IMR-90 (cell line): Measurements from ENCODE around the gene GINS3. TPM values are rescaled to one million over a fixed set of nuclear protein-coding genes. Genes with fewer than 3 reads are reported as not detected.

Experiments used
- ATAC-seq: fragments of 200-7000 bp; cut with Tn5 transposase; 2 replicates; pipeline ENCODE4 v1.9.1; 2020; ENCODE audit warnings: low read depth, mild to moderate bottlenecking, moderate library complexity
- BruUV-seq: library from RNA; stranded (reverse); fragments of 400-500 nt; replicated peaks from 2 replicates; lab custom pipeline; 2021; lab: Mats Ljungman, UMichigan
- CTCF ChIA-PET: fragments of 300-600 bp; formaldehyde crosslinking; extraction: SDS; loops from one replicate; lab custom pipeline; 2021; ENCODE audit warnings: antibody characterized with exemption; lab: Yijun Ruan, JAX
- POLR2A ChIA-PET: fragments of 300-600 bp; sonication (Branson Sonifier 250); formaldehyde crosslinking; loops from one replicate; lab custom pipeline; 2022; ENCODE audit warnings: antibody characterized with exemption; ENCODE audit not compliant: unreplicated experiment; lab: Charles Lee
- DNase-seq: peaks from one replicate; pipeline ENCODE4 v3.0.0; 2013
- H2AFZ ChIP-seq: replicated peaks from 2 replicates; pipeline ENCODE3; 2013; ENCODE audit warnings: low read length, mild to moderate bottlenecking; ENCODE audit not compliant: poor library complexity
- H2AK5ac ChIP-seq: 2 replicates; pipeline ENCODE4 v1.6.1; 2013; ENCODE audit warnings: low read depth, low read length, inconsistent platforms
- H2AK9ac ChIP-seq: replicated peaks from 2 replicates; pipeline ENCODE3; 2013; ENCODE audit warnings: mild to moderate bottlenecking, low read depth, low read length, moderate library complexity; ENCODE audit not compliant: poor library complexity
- H2BK120ac ChIP-seq: 2 replicates; pipeline ENCODE4 v1.6.1; 2013; ENCODE audit warnings: low read depth, low read length, inconsistent platforms
- H2BK15ac ChIP-seq: 3 replicates; pipeline ENCODE4 v1.6.1; 2013; ENCODE audit warnings: low read depth, low read length, inconsistent platforms
- H2BK20ac ChIP-seq: 2 replicates; pipeline ENCODE4 v1.6.1; 2013; ENCODE audit warnings: low read depth, mild to moderate bottlenecking, inconsistent platforms, low read length, moderate library complexity
- H2BK5ac ChIP-seq: 2 replicates; pipeline ENCODE4 v1.6.1; 2013; ENCODE audit warnings: mild to moderate bottlenecking, low read depth, low read length, inconsistent platforms; ENCODE audit not compliant: poor library complexity, severe bottlenecking
- H3K14ac ChIP-seq: replicated peaks from 2 replicates; pipeline ENCODE4 v1.6.1; 2013; ENCODE audit warnings: low read depth, low read length, inconsistent platforms
- H3K18ac ChIP-seq: 2 replicates; pipeline ENCODE4 v1.6.1; 2013; ENCODE audit warnings: low read depth, low read length, control low read depth
- H3K23ac ChIP-seq: 2 replicates; pipeline ENCODE4 v1.6.1; 2013; ENCODE audit warnings: low read depth, low read length, inconsistent platforms
- H3K27ac ChIP-seq: 2 replicates; pipeline ENCODE4 v1.5.1; 2013; ENCODE audit warnings: mild to moderate bottlenecking, control low read depth, low read length; ENCODE audit not compliant: insufficient read depth
- H3K27me3 ChIP-seq: 2 replicates; pipeline ENCODE4 v1.6.1; 2013; ENCODE audit warnings: low read length; ENCODE audit not compliant: control insufficient read depth, insufficient read depth
- H3K36me3 ChIP-seq: 2 replicates; pipeline ENCODE4 v1.6.1; 2013; ENCODE audit warnings: low read length, mixed read lengths; ENCODE audit not compliant: control insufficient read depth, insufficient read depth
- H3K4ac ChIP-seq: 2 replicates; pipeline ENCODE4 v1.6.1; 2013; ENCODE audit warnings: low read depth, low read length, inconsistent platforms
- H3K4me1 ChIP-seq: 2 replicates; pipeline ENCODE4 v1.6.1; 2013; ENCODE audit warnings: low read length, mixed read lengths; ENCODE audit not compliant: control insufficient read depth, insufficient read depth
- H3K4me2 ChIP-seq: 2 replicates; pipeline ENCODE4 v1.6.1; 2013; ENCODE audit warnings: low read depth, mild to moderate bottlenecking, control low read depth, low read length, moderate library complexity
- H3K4me3 ChIP-seq: 2 replicates; pipeline ENCODE4 v1.5.1; 2013; ENCODE audit warnings: low read depth, mild to moderate bottlenecking, control low read depth, low read length, moderate library complexity; ENCODE audit not compliant: insufficient read depth
- H3K56ac ChIP-seq: 2 replicates; pipeline ENCODE4 v1.6.1; 2013; ENCODE audit warnings: low read length, inconsistent platforms; ENCODE audit not compliant: insufficient read depth; ENCODE audit errors: extremely low read depth
- H3K79me1 ChIP-seq, 2 experiments: 2 replicates each; pipeline ENCODE4 v1.6.1; 2013; ENCODE audit warnings: low read length in 2 of 2, inconsistent platforms in 1 of 2, low read depth in 1 of 2
- H3K9ac ChIP-seq: 2 replicates; pipeline ENCODE4 v1.6.1; 2013; ENCODE audit warnings: low read depth, low read length, control low read depth
- H3K9me1 ChIP-seq: 2 replicates; pipeline ENCODE4 v1.6.1; 2013; ENCODE audit warnings: low read length, inconsistent platforms; ENCODE audit not compliant: insufficient read depth
- H3K9me3 ChIP-seq: 2 replicates; pipeline ENCODE4 v1.6.1; 2013; ENCODE audit warnings: low read length; ENCODE audit not compliant: control insufficient read depth, insufficient read depth
- H4K20me1 ChIP-seq: 2 replicates; pipeline ENCODE4 v1.6.1; 2013; ENCODE audit warnings: low read length, inconsistent platforms; ENCODE audit not compliant: insufficient read depth
- H4K5ac ChIP-seq: 2 replicates; pipeline ENCODE4 v1.6.1; 2013; ENCODE audit warnings: mild to moderate bottlenecking, low read depth, low read length, control low read depth
- H4K8ac ChIP-seq, 2 experiments: 2 replicates each; pipeline ENCODE4 v1.6.1; 2013; ENCODE audit warnings: low read depth in 2 of 2, low read length in 2 of 2, control low read depth in 1 of 2, inconsistent platforms in 1 of 2
- H4K91ac ChIP-seq: 2 replicates; pipeline ENCODE4 v1.6.1; 2013; ENCODE audit warnings: low read depth, low read length, inconsistent platforms; ENCODE audit not compliant: insufficient read depth
- CEBPB ChIP-seq: IDR thresholded peaks from 2 replicates; pipeline ENCODE4 v1.6.1; 2012; ENCODE audit warnings: low read depth, low read length, improper control_type of control experiment
- CTCF ChIP-seq: conservative IDR thresholded peaks from 2 replicates; pipeline ENCODE4 v1.5.1; 2012; ENCODE audit warnings: mild to moderate bottlenecking, low read depth, low read length, improper control_type of control experiment
- MAFK ChIP-seq: IDR thresholded peaks from 2 replicates; pipeline ENCODE4 v1.6.1; 2012; ENCODE audit warnings: low read depth, low read length, improper control_type of control experiment
- POLR2A ChIP-seq: IDR thresholded peaks from 2 replicates; pipeline ENCODE4 v1.6.1; 2012; ENCODE audit warnings: mild to moderate bottlenecking, low read depth, low read length
- RCOR1 ChIP-seq: IDR thresholded peaks from 2 replicates; pipeline ENCODE4 v1.6.1; 2012; ENCODE audit warnings: mild to moderate bottlenecking, low read length, improper control_type of control experiment; ENCODE audit not compliant: insufficient replicate concordance
- RFX5 ChIP-seq: IDR thresholded peaks from 2 replicates; pipeline ENCODE4 v1.8.0; 2012; ENCODE audit warnings: low read depth, mild to moderate bottlenecking, low read length, moderate library complexity
- WGBS, 2 experiments: methylation state at CpG; one replicate each; pipeline versions ENCODE4 v1.1.5 to v1.1.7; 2013; ENCODE audit warnings: missing lambda C conversion rate in 2 of 2; ENCODE audit not compliant: insufficient read length in 1 of 2; ENCODE audit errors: extremely low coverage in 2 of 2; 5-methylcytosine and 5-hydroxymethylcytosine counted together
- dilution Hi-C: fragments of 300-500 bp; cut with HindIII; formaldehyde crosslinking; loops from one replicate; pipeline ENCODE4 v1.14.3; 2018; ENCODE audit warnings: low sequenced_read_pairs; ENCODE audit not compliant: unreplicated experiment
- in situ Hi-C: fragments of 300-500 bp; cut with MboI; formaldehyde crosslinking; loops from 3 replicates; pipeline ENCODE4 v1.14.3; 2019; ENCODE audit warnings: low sequenced_read_pairs, inconsistent platforms, mixed read lengths
- intact Hi-C: fragments of 100-400 bp; cut with micrococcal nuclease; formaldehyde crosslinking; loops from 2 replicates; pipeline ENCODE4 v1.10.0; 2022
- polyA plus RNA-seq, 3 experiments: library from polyadenylated mRNA; depleted of rRNA; stranded (reverse); fragments of >200 nt; gene quantifications; 2 replicates each; pipeline ENCODE4 v1.2.3, GENCODE V29; 2012; ENCODE audit warnings: low replicate concordance in 1 of 3
- total RNA-seq: library from RNA; depleted of rRNA; stranded (reverse); fragments of >200 nt; gene quantifications from 2 replicates; pipeline ENCODE4 v1.2.3, GENCODE V29; 2012

GINS3 gene
- total and polyA plus RNA-seq, 2 of the 4 experiments (the other 2 are of a cell fraction), result 5.2 to 5.4 TPM

- intact Hi-C loops, result no loop called here
- Histone ChIP-seq H4K8ac (no peak overlapping the region), H4K91ac (no peak overlapping the region), H3K23ac (no peak overlapping the region), H2AK9ac (no peak overlapping the region), H3K36me3 (no peaks in the 10 kb centered on the region), H2BK20ac (no peak overlapping the region), H3K27ac (no peak overlapping the region), H2BK5ac (no peak overlapping the region), H3K9me1 (no peaks in the 10 kb centered on the region), H4K20me1 (no peaks in the 10 kb centered on the region), H3K9ac (no peak overlapping the region), H2BK120ac (no peak overlapping the region), H3K79me1 (no peaks in the 10 kb centered on the region), H2AK5ac (no peak overlapping the region), H3K14ac (no peak overlapping the region), H2BK15ac (no peak overlapping the region), H3K4me1 (no peaks in the 10 kb centered on the region), H2AFZ (no peak overlapping the region), H3K4me3 (no peak overlapping the region), H3K4me2 (no peak overlapping the region), H3K56ac (no peak overlapping the region), H3K27me3 (peaks cover 9% of the 10 kb centered on the region), H3K18ac (no peak overlapping the region), H3K9me3 (no peaks in the 10 kb centered on the region), H4K5ac (no peak overlapping the region), H3K4ac (no peak overlapping the region)
- dilution Hi-C loops, result no loop called here
- no CpG with 5 or more reads among the region's 2 CpGs for WGBS, 2 experiments
- TF ChIP-seq CEBPB (no peak), MAFK (no peak), POLR2A (no peak), CTCF (no peak), RFX5 (no peak), RCOR1 (no peak)
- no peak for ATAC-seq
- in situ Hi-C loops, result no loop called here
- CTCF ChIA-PET, result interaction anchor here (0.9 to 1.8 kb wide), 2 partner anchors 29 to 108 kb away, joined by 3 to 5 read pairs; no protein-coding TSS in a partner anchor
- POLR2A ChIA-PET, result no interaction called here
- BruUV-seq, result no TSS peak
- DNase-seq, result no peak
Observed at GRCh38 chr16:58444265-58444664, 52.0 kb downstream of the GINS3 start.
